Neuronal stem cell (in vitro differentiated cells): Measurements from ENCODE around the gene FYN.

Experiments used
- DNase-seq: peaks from one replicate; pipeline ENCODE4 v3.0.0-alpha.2; 2013; ENCODE audit warnings: low spot score
- H2AFZ ChIP-seq: one replicate; pipeline ENCODE4 v1.6.1; 2013; ENCODE audit warnings: mild to moderate bottlenecking, low read length, inconsistent platforms
- H2AK5ac ChIP-seq: 2 replicates; pipeline ENCODE4 v1.6.1; 2013; ENCODE audit warnings: low read depth, mild to moderate bottlenecking, inconsistent platforms, low read length, moderate library complexity, mixed read lengths
- H2BK120ac ChIP-seq: 2 replicates; pipeline ENCODE4 v1.6.1; 2013; ENCODE audit warnings: low read depth, mild to moderate bottlenecking, inconsistent platforms, low read length, moderate library complexity, mixed read lengths
- H2BK12ac ChIP-seq: one replicate; pipeline ENCODE4 v1.6.1; 2013; ENCODE audit warnings: low read length, inconsistent platforms
- H2BK15ac ChIP-seq: 2 replicates; pipeline ENCODE4 v1.6.1; 2013; ENCODE audit warnings: mild to moderate bottlenecking, low read length, inconsistent platforms, mixed read lengths
- H2BK5ac ChIP-seq: one replicate; pipeline ENCODE4 v1.6.1; 2013; ENCODE audit warnings: inconsistent platforms, mild to moderate bottlenecking, low read length, moderate library complexity
- H3K14ac ChIP-seq: one replicate; pipeline ENCODE4 v1.6.1; 2013; ENCODE audit warnings: low read length, inconsistent platforms
- H3K18ac ChIP-seq: 2 replicates; pipeline ENCODE4 v1.6.1; 2013; ENCODE audit warnings: low read length, inconsistent platforms
- H3K23ac ChIP-seq: 2 replicates; pipeline ENCODE4 v1.6.1; 2013; ENCODE audit warnings: low read depth, mild to moderate bottlenecking, mixed read lengths, low read length, inconsistent platforms; ENCODE audit not compliant: poor library complexity
- H3K27ac ChIP-seq: replicated peaks from 3 replicates; pipeline ENCODE4 v1.5.1; 2013; ENCODE audit warnings: low read length, inconsistent platforms
- H3K27me3 ChIP-seq, 3 experiments: 2 replicates each; pipeline ENCODE4 v1.6.1; 2013; ENCODE audit warnings: low read length in 3 of 3, mild to moderate bottlenecking in 2 of 3, inconsistent platforms in 1 of 3, low read depth in 1 of 3, mixed read lengths in 1 of 3, moderate library complexity in 1 of 3; ENCODE audit not compliant: control insufficient read depth in 3 of 3, insufficient read depth in 3 of 3
- H3K36me3 ChIP-seq, 2 donors: replicated peaks in 1 of 2; 2 replicates each; pipeline ENCODE4 v1.6.1; 2013; ENCODE audit warnings: low read length in 2 of 2; ENCODE audit not compliant: control insufficient read depth in 2 of 2, insufficient read depth in 2 of 2
- H3K4ac ChIP-seq: 2 replicates; pipeline ENCODE4 v1.6.1; 2013; ENCODE audit warnings: inconsistent platforms, mild to moderate bottlenecking, low read length, moderate library complexity
- H3K4me1 ChIP-seq, 2 donors: 1 replicate in 1 of 2; 2 replicates in 1 of 2; pipeline ENCODE4 v1.6.1; 2013; ENCODE audit warnings: low read length in 2 of 2, low read depth in 1 of 2; ENCODE audit not compliant: control insufficient read depth in 2 of 2, insufficient read depth in 1 of 2
- H3K4me2 ChIP-seq: one replicate; pipeline ENCODE4 v1.6.1; 2013; ENCODE audit warnings: mild to moderate bottlenecking, low read length, inconsistent platforms; ENCODE audit not compliant: insufficient read depth, poor library complexity, severe bottlenecking
- H3K4me3 ChIP-seq, 2 donors: 2 replicates each; pipeline ENCODE4 v1.5.1; 2013; ENCODE audit warnings: low read length in 2 of 2, mild to moderate bottlenecking in 2 of 2, inconsistent platforms in 1 of 2, moderate library complexity in 1 of 2
- H3K79me1 ChIP-seq: one replicate; pipeline ENCODE4 v1.6.1; 2013; ENCODE audit warnings: low read depth, mild to moderate bottlenecking, inconsistent platforms, low read length, moderate library complexity
- H3K9ac ChIP-seq: one replicate; pipeline ENCODE4 v1.6.1; 2013; ENCODE audit warnings: mild to moderate bottlenecking, low read depth, low read length, inconsistent platforms; ENCODE audit not compliant: poor library complexity
- H3K9me3 ChIP-seq, 2 donors: replicated peaks in 1 of 2; 2 replicates each; pipeline versions ENCODE3 to v1.6.1; 2013; ENCODE audit warnings: low read length in 2 of 2, mild to moderate bottlenecking in 2 of 2, inconsistent platforms in 1 of 2, low read depth in 1 of 2, mixed read lengths in 1 of 2, moderate library complexity in 1 of 2; ENCODE audit not compliant: control insufficient read depth in 2 of 2, insufficient read depth in 1 of 2
- H4K8ac ChIP-seq: one replicate; pipeline ENCODE4 v1.6.1; 2013; ENCODE audit warnings: low read depth, mild to moderate bottlenecking, inconsistent platforms, low read length, moderate library complexity
- H4K91ac ChIP-seq: one replicate; pipeline ENCODE4 v1.6.1; 2013; ENCODE audit warnings: low read length, low read depth, mild to moderate bottlenecking, inconsistent platforms; ENCODE audit not compliant: poor library complexity
- WGBS, 2 donors: extraction: QIAGEN DNeasy Blood & Tissue Kit; methylation state at CpG; one replicate each; pipeline ENCODE4 v1.1.7; 2013; ENCODE audit warnings: missing lambda C conversion rate in 2 of 2, mixed read lengths in 1 of 2; ENCODE audit not compliant: insufficient read length in 2 of 2, insufficient replicate concordance in 1 of 2; ENCODE audit errors: extremely low coverage in 2 of 2; 5-methylcytosine and 5-hydroxymethylcytosine counted together

Gene FYN

DNA sequence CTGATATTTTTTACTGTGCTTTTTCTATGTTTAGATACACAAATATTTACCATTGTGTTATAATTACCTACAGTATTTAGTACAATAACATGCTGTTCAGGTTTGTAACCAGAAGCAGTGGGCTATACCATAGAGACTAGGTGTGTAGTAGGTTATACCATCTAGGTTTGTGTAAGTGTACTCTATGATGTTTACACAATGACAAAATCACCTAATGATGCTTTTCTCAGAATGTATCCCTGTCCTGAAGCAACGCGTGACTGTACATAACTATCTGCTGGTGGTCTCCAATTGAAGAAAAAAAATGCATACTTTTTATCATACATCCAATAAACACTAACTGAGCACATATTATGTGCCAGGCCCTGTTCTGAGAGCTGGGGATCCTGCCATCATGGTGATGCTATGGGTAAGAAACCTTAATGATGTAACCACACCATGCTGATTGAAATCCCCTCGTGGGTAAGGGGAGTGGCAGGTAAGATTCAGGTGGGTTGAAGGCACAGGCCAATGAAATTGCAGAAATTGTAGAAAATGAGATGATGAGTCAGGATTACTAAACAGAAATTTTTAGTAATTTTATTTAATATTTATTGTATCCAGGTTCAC is 76.8 kb downstream of the FYN start:
- H3K4ac ChIP-seq = no peak overlapping the region
- H3K18ac ChIP-seq = no peak overlapping the region
- no peak overlapping the region for H2BK5ac ChIP-seq
- H2BK12ac ChIP-seq = no peak overlapping the region
- H3K9ac ChIP-seq = no peak overlapping the region
- no peak overlapping the region for H3K4me2 ChIP-seq
- no peak overlapping the region for H4K91ac ChIP-seq
- H3K4me3 ChIP-seq = no peak overlapping the region
- no peak overlapping the region for H2BK120ac ChIP-seq
- H3K9me3 ChIP-seq = no peaks in the 10 kb centered on the region
- H2AFZ ChIP-seq = no peak overlapping the region
- H3K14ac ChIP-seq = no peak overlapping the region
- no peak overlapping the region for H4K8ac ChIP-seq
- H3K79me1 ChIP-seq = peaks cover 3% of the 10 kb centered on the region
- no peak overlapping the region for H2AK5ac ChIP-seq
- peaks cover 6 to 20% of the 10 kb centered on the region in 2 donors for H3K4me1 ChIP-seq
- H3K36me3 ChIP-seq = peaks cover 0 to 62% of the 10 kb centered on the region in 2 donors
- H3K23ac ChIP-seq = no peak overlapping the region
- no peak for DNase-seq
- no peaks in the 10 kb centered on the region for H3K27me3 ChIP-seq
- no peak overlapping the region for H3K27ac ChIP-seq
- no peak overlapping the region for H2BK15ac ChIP-seq
- no CpG with 5 or more reads among the region's 3 CpGs for WGBS, 2 donors

DNA sequence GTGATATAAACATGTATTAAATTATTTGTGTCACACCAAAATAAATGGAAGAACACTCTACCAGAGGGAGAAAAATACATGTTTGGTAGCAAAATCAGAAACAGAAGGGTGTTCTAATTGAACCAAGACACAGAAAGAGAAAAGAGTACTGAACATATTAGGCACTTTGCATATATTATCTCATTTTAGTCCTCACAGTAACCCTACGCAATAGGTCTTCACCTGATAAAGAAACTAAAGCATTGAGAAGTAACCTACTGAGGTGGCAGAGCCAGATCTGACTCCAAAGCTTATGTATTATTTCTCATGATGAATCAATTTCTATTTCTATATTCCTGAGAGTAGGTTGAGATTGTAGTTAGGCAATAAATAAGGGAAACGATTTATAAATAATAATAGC is 77.7 kb downstream of the FYN start:
- no peak overlapping the region for H3K27ac ChIP-seq
- no peak overlapping the region for H2BK15ac ChIP-seq
- no peak for DNase-seq
- H3K27me3 ChIP-seq = no peaks in the 10 kb centered on the region
- H3K14ac ChIP-seq = no peak overlapping the region
- no peak overlapping the region for H3K4me3 ChIP-seq
- no peak overlapping the region for H2BK5ac ChIP-seq
- no peaks in the 10 kb centered on the region for H3K9me3 ChIP-seq
- H3K4ac ChIP-seq = no peak overlapping the region
- no peak overlapping the region for H2BK12ac ChIP-seq
- peaks cover 7 to 19% of the 10 kb centered on the region in 2 donors for H3K4me1 ChIP-seq
- H4K91ac ChIP-seq = no peak overlapping the region
- WGBS, 2 donors = no CpG with 5 or more reads among the region's 2 CpGs
- no peak overlapping the region for H2BK120ac ChIP-seq
- H3K79me1 ChIP-seq = peaks cover 3% of the 10 kb centered on the region
- no peak overlapping the region for H3K9ac ChIP-seq
- H3K36me3 ChIP-seq = peaks cover 0 to 53% of the 10 kb centered on the region in 2 donors
- H3K4me2 ChIP-seq = no peak overlapping the region
- no peak overlapping the region for H4K8ac ChIP-seq
- no peak overlapping the region for H2AK5ac ChIP-seq
- H3K23ac ChIP-seq = no peak overlapping the region
- H3K18ac ChIP-seq = no peak overlapping the region
- H2AFZ ChIP-seq = no peak overlapping the region

GRCh38 chr6:111794727-111795452 is 78.4 kb downstream of the FYN start:
- H3K4me1 ChIP-seq = peaks cover 13 to 19% of the 10 kb centered on the region in 2 donors
- H2AK5ac ChIP-seq = no peak overlapping the region
- no peaks in the 10 kb centered on the region for H3K27me3 ChIP-seq
- no peak overlapping the region for H3K23ac ChIP-seq
- H4K91ac ChIP-seq = no peak overlapping the region
- no peak overlapping the region for H2BK5ac ChIP-seq
- no peak overlapping the region for H2AFZ ChIP-seq
- no peak overlapping the region for H3K14ac ChIP-seq
- H4K8ac ChIP-seq = no peak overlapping the region
- no peak overlapping the region for H3K4ac ChIP-seq
- H3K4me2 ChIP-seq = no peak overlapping the region
- no peak overlapping the region for H2BK15ac ChIP-seq
- WGBS, 2 donors = no CpG with 5 or more reads among the region's 5 CpGs
- H3K4me3 ChIP-seq = no peak overlapping the region
- DNase-seq = no peak
- no peaks in the 10 kb centered on the region for H3K9me3 ChIP-seq
- no peak overlapping the region for H3K9ac ChIP-seq
- H2BK12ac ChIP-seq = no peak overlapping the region
- no peak overlapping the region for H2BK120ac ChIP-seq
- H3K27ac ChIP-seq = no peak overlapping the region
- peaks cover 0 to 47% of the 10 kb centered on the region in 2 donors for H3K36me3 ChIP-seq
- no peak overlapping the region for H3K18ac ChIP-seq
- H3K79me1 ChIP-seq = peaks cover 3% of the 10 kb centered on the region

DNA sequence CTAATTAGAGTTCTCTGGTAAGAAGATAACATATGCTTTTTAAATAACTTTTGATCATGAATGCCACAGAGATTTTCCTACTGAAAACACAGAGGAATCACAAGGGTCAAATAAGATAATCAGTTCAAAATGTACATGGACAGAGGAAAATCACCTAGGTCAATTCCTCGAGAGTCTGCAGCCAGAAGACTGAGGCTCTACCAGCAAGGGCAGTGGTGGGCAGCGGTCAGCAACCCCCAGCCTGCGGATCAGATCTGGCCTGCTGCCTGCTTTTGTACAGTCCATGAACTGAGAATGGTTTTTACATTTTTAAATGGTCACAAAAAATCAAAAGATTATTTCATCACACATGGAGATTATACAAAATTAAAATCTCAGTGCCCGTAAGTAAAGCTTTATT is 79.0 kb downstream of the FYN start:
- Histone ChIP-seq H3K9me3 (no peaks in the 10 kb centered on the region), H4K8ac (no peak overlapping the region), H3K14ac (no peak overlapping the region), H2AK5ac (no peak overlapping the region), H3K4ac (no peak overlapping the region), H3K79me1 (no peaks in the 10 kb centered on the region), H3K9ac (no peak overlapping the region), H2BK5ac (peak overlapping the region; percentile 18), H2BK120ac (no peak overlapping the region), H4K91ac (no peak overlapping the region), H2AFZ (no peak overlapping the region), H3K23ac (no peak overlapping the region), H3K4me2 (no peak overlapping the region), H3K4me1 (peaks cover 19% of the 10 kb centered on the region in 2 donors), H2BK15ac (no peak overlapping the region), H3K4me3 (no peak overlapping the region), H3K18ac (no peak overlapping the region), H3K27ac (no peak overlapping the region), H3K27me3 (no peaks in the 10 kb centered on the region), H2BK12ac (no peak overlapping the region), H3K36me3 (peaks cover 0 to 41% of the 10 kb centered on the region in 2 donors)
- WGBS, 2 donors = no CpG with 5 or more reads among the region's 4 CpGs
- no peak for DNase-seq
